HTERT RPE-1 (cell line): ENCODE data around the gene PRTG.
"Not testable (repeated sequence)": the region's sequence is repeated elsewhere in the genome, so short reads cannot be mapped to it uniquely, and the experiment has no call there.

Experiments used
- in situ Hi-C: fragments of 300-500 bp; cut with MboI; formaldehyde crosslinking; loops from 4 replicates; pipeline ENCODE4 v1.14.3; 2020; ENCODE audit warnings: low sequenced_read_pairs

Gene PRTG, protein sequence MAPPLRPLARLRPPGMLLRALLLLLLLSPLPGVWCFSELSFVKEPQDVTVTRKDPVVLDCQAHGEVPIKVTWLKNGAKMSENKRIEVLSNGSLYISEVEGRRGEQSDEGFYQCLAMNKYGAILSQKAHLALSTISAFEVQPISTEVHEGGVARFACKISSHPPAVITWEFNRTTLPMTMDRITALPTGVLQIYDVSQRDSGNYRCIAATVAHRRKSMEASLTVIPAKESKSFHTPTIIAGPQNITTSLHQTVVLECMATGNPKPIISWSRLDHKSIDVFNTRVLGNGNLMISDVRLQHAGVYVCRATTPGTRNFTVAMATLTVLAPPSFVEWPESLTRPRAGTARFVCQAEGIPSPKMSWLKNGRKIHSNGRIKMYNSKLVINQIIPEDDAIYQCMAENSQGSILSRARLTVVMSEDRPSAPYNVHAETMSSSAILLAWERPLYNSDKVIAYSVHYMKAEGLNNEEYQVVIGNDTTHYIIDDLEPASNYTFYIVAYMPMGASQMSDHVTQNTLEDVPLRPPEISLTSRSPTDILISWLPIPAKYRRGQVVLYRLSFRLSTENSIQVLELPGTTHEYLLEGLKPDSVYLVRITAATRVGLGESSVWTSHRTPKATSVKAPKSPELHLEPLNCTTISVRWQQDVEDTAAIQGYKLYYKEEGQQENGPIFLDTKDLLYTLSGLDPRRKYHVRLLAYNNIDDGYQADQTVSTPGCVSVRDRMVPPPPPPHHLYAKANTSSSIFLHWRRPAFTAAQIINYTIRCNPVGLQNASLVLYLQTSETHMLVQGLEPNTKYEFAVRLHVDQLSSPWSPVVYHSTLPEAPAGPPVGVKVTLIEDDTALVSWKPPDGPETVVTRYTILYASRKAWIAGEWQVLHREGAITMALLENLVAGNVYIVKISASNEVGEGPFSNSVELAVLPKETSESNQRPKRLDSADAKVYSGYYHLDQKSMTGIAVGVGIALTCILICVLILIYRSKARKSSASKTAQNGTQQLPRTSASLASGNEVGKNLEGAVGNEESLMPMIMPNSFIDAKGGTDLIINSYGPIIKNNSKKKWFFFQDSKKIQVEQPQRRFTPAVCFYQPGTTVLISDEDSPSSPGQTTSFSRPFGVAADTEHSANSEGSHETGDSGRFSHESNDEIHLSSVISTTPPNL

DNA sequence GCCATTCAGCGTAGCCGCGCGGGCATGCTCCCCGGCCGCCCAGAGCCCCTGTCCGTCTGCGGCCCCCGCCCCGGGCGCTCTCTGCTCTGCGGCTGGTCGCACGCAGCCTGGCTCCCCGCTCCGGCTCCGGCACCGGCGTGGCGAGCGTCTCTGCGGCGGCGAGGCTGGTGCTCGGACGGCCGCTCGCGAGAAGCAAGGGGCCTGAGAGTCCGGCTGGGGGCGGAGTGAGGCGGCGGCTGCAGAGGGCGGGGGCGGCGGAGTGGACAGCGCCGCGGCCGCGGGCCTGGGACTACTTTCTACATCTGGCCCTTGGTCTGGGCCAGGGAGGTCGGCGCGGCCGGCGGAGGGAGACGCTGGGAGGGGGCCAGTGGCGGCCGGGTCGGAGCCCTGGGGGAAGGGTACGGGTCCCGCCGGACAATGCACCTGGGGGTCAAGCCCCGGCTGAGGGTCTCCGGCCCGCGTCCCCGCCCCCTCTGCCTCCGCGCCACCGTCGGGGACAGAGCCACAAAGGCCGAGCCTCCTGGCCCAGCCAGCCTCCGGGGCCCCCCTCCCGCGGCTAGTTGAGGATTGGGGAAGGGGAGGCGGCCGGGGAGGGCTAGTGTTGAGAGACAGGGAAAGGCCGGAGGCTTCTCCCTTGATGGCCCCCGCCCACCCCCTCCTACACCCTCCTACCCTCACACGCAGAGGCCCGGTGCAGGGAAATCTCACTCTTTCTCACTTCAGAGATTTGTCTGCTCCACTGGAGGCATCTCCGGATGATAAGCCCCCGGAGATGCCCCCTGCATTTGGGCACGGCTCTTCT is at the start of gene PRTG:
TSS of gene PRTG (minus strand) at position 226 of the 802 bp plus-strand sequence. CDS start at position 5, 221 bp downstream.
- in situ Hi-C loops: no loop called here

DNA sequence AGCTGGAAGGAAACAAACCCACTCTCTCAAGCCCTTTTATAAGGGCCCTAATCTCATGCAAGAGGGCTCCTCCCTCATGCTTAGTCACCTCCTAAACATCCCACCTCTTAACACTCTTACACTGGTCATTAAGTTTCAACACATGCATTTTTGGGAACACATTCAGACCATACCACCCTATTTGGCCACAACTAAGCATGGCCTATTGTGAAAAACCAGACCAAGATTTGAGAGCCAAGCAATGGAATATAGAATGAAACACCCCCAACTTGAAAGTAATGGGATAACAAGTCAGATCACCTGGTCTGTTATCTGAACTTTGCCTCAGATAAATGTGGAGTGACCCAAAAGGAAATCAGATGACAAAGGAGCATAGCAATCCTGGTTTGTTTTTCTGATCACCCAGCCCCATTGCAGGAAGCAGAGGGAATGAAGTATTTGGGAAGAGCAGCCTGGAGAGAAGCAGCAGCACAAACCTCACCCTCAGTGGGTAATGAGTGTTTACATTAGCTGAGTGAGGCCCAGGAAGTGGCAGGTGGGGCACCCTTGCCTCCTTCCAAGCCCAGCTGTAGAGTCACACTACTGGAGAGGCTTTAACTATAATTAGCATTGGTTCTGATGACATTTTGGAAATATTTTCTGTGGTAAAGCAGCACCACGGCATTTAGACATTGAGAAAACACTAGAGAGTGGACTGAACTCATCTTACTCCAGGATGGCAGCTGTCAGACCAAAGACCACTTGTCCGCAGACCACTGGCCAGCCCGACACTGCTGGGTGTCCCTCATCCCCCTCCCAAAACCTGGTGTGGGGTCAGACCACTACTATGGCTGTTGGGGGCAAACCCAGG is 48.8 kb upstream of the PRTG start:
- in situ Hi-C loops: no loop called here

DNA sequence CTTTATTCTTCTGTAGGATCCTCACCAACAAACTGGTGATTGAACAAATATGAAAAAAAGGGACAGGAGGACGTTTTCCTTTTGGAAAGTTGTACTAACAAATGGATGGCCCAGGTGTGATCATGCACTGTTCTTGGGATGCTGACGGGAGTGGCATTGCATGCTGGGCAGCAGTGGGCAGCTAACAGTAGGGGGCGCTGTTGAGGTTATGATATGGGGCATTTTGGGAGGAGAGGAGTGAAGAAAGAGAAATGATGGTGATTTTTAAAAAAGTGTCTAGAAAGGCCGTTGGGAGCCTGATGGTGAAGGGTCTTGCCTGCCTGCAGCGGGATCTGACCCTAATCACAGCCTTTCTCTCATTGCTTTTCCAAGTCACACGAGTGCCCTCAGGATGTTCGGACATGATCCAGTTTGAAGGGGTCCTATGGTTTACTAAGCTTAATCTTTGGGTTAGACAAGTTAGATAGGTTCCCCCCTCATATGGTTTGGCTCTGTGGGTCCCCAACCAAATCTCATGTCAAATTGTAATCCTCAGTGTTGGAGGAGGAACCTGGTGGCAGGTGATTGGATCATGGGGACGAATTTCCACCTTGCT is 46.2 kb upstream of the PRTG start:
- in situ Hi-C loops: no loop called here

DNA sequence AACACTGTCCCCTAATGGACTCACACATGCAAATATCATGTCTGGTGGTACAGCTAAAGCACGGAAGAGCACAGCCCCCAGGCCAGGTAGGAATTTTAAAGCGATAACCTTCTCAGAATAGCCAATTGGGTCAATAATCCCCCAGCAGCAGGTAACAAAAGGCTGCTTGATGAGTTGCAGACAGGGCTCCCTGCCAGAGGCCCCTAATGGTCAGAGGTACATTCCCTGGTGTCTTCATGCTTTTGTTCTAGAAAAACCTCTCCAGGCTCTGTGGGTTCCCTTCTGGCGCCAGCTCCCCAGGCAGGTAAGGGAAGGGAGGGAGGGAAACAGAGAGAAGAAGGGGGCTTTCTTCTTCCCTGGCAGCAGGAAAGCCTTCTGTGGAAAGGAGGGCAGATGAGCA is 43.4 kb upstream of the PRTG start:
- in situ Hi-C loops: no loop called here

DNA sequence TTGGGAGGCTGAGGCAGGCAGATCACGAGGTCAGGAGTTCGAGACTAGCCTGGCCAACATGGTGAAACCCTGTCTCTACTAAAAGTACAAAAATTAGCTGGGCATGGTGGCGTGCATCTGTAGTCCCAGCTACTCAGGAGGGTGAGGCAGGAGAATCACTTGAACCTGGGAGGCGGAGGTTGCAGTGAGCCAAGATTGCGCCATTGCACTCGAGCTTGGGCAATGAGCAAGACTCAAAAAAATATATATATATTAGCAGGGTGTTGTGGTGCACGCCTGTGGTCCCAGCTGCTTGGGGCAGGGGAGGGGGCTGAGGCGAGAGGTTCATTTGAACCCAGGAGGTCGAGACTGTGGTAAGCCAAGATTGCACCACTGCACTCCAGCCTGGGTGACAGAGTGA is 42.6 kb upstream of the PRTG start:
- in situ Hi-C loops: not testable (repeated sequence)

DNA sequence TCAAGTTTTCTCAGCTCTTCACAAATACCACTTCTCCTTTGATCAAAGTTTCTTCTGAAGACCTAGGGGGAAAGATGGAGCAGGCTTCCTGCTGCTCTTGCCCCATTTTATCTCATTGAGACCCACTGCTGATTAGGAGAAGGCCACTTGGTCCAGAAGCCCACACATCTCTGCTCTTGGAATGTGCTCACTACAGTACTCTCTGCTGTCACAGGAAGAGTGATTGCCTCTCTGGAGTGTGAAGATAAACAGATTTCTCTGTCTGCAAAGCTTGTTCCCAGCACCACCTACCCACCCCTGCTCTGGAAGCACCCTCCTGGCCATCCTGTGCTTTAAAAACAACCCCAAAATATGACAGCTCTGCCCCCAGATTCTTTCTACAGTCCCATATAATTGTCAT is 41.3 kb upstream of the PRTG start:
- in situ Hi-C loops: no loop called here

DNA sequence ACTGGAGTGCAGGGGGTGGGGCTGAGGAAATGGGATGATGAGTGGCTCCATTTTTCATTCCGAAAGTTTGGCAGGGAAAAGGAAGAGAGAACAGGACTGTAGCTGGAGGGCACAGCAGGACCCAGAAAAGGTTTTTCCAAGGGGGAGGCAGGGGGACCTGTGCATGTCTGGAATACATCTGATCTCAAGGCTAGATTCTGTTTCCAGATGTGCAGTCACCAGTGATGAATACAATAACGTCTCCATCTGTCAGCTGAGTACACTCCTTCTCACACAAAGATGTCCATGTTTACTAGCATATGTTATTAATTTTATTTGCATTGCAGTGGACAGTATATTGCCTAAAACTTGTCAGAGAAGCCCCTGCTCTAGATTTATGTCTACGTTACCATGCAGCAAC is 39.9 kb upstream of the PRTG start:
- in situ Hi-C loops: no loop called here

DNA sequence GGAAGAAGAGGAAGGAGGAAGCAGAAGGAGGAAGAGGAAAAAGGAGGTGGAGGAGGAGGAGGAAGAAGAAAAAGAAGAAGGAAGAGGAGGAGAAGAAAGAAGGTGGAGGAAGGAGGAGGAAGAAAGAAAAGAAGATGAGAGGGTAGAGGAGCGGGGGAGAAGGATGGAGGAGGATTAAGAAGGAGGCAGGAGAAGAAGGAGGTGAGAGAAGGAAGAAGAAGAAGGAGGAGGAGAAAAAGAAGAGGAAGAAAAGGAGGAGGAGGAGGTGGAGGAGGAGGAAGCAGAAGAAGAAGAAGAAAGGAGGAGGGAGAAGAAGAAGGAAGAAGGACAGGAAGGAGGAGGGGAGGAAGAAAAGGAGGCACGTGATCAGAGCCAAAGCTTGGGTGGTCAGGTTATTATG is 37.3 kb upstream of the PRTG start:
- in situ Hi-C loops: no loop called here

DNA sequence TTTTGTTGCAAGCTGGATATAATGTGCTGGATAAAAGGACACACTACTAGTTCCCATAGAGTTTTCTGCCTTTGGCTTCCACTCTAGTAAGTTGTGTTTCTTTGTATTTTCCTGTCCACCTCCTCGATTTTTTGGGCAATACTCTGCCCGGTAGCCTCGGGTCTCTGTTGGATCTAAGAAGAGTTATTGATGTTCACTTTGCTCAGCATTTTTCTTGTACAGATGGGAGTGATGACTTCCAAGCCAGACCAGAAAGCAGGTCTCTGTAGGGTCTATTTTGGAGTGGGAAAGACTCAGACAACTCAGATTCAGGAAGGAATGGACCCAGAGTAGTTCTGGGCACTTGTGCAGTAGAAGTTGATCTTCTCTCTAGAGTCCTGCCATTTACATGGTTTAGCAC is 36.0 kb upstream of the PRTG start:
- in situ Hi-C loops: no loop called here

DNA sequence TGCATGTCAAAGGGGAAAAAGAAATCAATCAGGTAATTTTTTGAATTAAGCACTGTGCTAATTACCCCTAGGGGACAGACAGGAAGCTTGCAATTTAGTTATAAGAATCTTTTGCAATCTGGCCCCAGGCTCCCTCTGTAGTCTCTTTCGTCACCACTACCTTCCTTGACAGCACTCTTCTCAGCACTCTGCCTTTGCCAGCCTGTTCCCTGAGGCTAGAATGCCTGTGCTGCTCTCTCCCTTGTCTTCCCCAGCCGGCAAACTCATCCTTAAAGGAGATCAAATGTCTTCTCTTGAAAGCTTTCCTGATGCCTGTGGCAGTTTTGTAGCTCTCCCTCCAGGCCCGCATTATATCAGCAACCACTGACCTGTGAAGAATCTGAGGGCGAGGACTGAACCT is 32.4 kb upstream of the PRTG start:
- in situ Hi-C loops: no loop called here

DNA sequence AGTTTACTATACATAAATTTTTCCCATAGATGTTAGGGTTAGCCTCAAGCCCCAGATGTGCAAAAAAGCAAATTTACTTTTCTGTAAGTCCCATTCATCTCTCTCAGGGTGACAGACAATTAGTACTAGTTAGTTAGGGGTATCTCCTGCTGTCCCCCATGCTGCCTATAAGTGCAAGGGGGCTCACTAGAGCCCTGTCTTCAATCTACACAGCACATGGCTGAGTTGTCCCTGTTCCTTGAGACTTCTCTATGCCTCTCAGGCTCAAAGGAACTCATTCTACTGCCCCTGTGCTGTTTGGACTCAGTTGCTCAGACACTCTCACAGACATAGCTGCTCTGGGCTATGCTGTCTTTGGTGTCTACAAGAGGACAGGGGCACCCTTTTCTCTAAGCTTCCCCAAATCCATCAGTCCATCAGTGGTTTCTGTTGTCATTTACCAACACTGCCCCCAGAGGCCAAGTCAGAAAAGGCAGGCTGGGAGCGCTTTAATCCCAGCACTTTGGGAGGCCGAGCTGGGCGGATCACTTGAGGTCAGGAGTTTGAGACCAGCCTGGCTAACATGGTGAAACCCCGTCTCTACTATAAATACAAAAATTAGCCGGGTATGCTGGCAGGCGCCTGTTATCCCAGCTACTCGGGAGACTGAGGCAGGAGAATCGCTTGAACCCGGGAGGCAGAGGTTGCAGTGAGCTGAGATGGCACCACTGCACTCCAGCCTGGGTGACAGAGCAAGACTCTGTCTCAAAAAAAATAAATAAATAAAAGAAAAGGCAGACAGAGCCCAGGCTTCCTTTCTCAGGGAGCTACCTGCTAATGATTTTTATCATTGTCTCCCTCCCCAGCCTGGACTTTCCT is 31.4 kb upstream of the PRTG start:
- in situ Hi-C loops: no loop called here

DNA sequence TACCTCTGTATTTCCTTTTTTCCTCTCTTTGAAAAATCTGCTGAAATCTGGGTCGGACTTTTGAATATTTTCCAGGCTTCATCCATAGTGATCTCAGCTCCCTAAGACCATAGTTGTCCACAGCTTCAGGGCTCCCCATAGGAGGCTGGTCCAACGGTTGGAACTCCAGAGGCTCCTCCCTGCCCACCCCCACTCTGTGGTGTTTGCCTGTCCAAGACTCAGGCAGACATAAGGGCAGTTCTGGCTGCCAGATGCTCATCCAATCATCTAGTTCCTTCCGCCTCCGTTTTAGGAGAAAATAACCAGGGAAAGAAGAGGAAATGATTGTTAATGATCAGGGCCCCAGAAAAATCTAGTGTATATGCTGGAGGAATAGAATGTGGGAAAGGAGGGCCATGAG is 27.9 kb upstream of the PRTG start:
- in situ Hi-C loops: no loop called here

DNA sequence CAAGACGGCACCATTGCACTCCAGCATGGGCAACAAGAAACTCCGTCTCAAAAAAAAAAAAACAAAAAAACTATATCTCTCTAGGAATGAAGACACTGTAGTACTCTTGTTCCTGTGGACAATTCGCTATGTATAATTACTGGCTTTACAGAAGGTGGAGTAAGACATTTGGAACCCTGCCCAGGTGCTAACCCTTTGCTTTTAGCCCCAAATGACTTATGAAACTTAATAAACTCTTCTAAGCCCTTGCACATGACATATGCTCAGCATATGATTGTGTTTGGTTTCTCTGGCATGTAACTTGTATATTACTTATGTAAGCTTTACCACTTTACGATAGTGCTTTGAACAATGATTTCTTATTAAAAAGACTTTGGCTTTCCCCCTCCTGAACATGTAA is 27.3 kb upstream of the PRTG start:
- in situ Hi-C loops: no loop called here

DNA sequence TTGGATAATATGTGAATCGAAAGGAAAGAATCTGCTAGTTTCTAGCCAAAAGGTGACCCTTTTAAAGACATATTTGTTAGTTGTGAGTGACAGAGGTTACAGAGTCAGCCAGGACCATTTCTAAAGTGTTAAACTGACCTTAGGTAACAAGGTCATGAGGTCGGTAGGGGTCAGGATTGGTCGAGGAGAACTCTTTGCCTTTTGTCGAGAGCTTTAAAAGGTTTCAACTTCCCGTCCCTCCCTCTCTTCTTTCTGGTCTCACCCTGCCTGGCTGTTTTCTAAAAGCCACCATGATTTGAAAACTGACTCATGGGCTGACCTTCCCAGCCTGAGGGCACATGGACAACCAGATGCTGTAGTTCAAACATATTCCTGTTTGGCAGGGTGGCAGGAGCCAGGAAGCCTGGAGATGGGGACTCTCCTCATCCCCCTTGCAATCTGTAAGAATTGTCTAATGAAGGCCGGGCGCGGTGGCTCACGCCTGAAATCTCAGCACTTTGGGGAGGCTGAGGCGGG is 25.8 kb upstream of the PRTG start:
- in situ Hi-C loops: no loop called here

DNA sequence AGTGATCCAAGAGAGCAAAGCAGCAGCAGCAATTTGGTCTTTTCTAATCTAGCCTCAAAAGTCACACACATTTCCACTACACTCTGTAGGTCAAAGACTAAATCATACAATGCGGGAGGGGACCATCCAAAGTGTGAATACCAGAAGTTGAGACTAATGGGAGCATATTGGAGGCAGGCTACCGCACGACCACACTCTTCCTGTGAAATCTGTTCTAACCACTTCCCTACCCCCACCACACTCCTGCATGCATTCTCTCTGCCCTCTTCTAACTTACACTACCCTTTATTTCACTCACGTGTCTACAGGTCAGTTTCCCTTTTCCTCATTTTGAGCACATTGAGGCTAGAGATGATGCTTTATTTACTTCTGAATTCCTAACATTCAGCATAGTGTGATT is 23.7 kb upstream of the PRTG start:
- in situ Hi-C loops: no loop called here

DNA sequence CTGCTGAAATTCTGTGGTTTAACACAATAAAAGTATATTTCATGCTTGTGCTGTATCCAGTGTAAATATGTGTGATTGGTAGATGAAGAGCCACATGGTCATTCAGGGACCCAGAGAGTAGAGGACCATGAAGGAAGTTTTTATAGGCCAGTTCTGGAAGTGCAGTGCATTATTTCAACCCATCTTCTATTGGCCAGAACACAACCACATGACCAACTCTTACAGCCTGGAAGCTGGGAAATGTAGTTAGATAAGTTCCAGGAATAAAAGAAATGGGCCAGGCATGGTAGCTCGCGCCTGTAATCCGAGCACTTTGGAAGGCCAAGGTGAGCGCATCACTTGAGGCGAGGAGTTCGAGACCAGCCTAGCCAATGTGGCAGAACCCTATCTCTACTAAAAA is 21.4 kb upstream of the PRTG start:
- in situ Hi-C loops: no loop called here

DNA sequence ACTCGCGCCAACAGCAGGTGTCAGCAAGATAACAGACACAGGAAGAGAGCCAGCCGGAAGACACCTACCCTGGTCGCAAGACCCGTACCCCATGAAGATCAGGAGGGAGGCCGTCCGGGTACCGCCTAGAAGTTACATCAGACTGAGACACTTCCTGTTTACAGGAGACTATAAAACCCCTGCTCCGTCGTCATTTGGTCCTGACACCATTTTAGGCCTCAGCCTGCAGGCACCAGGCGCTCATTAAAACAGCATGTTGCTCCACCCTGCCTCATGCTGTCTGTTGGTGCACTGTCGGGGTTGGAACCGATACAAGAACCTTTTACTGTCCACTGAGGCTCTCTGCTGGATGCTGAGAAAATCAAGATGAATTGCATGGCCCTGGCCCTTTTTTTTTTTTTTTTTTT is 15.6 kb upstream of the PRTG start:
- in situ Hi-C loops: no loop called here

DNA sequence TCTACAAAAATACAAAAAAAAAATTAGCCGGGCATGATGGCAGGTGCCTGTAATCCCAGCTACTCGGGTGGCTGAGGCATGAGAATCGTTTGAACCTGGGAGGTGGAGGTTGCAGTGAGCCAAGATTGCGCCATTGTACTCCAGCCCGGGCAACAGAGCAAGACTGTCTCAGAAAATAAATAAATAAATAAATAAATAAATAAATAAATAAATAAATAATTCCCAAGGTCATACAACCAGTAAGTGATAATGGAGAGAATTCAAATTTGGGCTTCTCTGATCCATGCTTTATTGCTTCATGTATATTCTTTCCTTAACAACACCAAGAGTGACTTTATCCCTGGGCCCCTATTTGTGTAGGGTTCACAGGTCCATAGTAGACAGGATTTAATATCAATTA is 10.5 kb upstream of the PRTG start:
- in situ Hi-C loops: not testable (repeated sequence)
